ENCODE data around the gene KAZALD1.

DNA sequence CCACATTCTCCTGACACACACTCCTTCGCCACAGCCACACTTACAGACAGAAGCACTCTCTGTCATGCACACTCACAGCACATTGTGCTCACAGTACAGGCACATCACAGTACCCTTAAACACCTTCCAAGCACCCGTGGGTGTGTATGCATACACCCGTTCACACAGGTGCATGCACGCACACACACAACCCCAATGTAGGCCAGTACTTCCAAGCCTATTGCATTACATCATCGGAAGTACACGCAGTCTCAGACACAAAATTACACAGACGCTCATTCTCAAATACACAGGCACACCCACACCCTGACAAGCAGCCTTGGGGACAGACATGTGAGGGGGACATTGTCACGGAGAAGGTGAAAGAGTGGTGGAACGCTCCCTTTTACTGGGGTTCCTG, 11.1 kb downstream of the KAZALD1 start:
- TF ChIP-seq, protein P1, sequence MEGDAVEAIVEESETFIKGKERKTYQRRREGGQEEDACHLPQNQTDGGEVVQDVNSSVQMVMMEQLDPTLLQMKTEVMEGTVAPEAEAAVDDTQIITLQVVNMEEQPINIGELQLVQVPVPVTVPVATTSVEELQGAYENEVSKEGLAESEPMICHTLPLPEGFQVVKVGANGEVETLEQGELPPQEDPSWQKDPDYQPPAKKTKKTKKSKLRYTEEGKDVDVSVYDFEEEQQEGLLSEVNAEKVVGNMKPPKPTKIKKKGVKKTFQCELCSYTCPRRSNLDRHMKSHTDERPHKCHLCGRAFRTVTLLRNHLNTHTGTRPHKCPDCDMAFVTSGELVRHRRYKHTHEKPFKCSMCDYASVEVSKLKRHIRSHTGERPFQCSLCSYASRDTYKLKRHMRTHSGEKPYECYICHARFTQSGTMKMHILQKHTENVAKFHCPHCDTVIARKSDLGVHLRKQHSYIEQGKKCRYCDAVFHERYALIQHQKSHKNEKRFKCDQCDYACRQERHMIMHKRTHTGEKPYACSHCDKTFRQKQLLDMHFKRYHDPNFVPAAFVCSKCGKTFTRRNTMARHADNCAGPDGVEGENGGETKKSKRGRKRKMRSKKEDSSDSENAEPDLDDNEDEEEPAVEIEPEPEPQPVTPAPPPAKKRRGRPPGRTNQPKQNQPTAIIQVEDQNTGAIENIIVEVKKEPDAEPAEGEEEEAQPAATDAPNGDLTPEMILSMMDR (IDR thresholded peaks at IDR 0.05): no peak
- TF ChIP-seq YY1 (IDR thresholded peaks at IDR 0.05; ENCODE audit: low read depth) (no peak), RFX5 (IDR thresholded peaks at IDR 0.05; ENCODE audit: low read length) (no peak), JUND (IDR thresholded peaks at IDR 0.05) (no peak), EP300 (IDR thresholded peaks at IDR 0.05; ENCODE audit: borderline replicate concordance in 1 of 2, low read depth in 1 of 2, low read length in 1 of 2) (no peak), RXRA (IDR thresholded peaks at IDR 0.05; ENCODE audit: borderline replicate concordance, low read depth) (no peak), TCF12 (IDR thresholded peaks at IDR 0.05) (no peak), NFIC (IDR thresholded peaks at IDR 0.05; ENCODE audit: borderline replicate concordance) (no peak), EZH2phosphoT487 (IDR thresholded peaks at IDR 0.05; ENCODE audit: borderline replicate concordance, low read depth) (no peak), SIN3A (IDR thresholded peaks at IDR 0.05; ENCODE audit: borderline replicate concordance, low read depth, low read length) (no peak), GABPA (IDR thresholded peaks at IDR 0.05; ENCODE audit: low read depth) (no peak)
- TF ChIP-seq, protein P2, sequence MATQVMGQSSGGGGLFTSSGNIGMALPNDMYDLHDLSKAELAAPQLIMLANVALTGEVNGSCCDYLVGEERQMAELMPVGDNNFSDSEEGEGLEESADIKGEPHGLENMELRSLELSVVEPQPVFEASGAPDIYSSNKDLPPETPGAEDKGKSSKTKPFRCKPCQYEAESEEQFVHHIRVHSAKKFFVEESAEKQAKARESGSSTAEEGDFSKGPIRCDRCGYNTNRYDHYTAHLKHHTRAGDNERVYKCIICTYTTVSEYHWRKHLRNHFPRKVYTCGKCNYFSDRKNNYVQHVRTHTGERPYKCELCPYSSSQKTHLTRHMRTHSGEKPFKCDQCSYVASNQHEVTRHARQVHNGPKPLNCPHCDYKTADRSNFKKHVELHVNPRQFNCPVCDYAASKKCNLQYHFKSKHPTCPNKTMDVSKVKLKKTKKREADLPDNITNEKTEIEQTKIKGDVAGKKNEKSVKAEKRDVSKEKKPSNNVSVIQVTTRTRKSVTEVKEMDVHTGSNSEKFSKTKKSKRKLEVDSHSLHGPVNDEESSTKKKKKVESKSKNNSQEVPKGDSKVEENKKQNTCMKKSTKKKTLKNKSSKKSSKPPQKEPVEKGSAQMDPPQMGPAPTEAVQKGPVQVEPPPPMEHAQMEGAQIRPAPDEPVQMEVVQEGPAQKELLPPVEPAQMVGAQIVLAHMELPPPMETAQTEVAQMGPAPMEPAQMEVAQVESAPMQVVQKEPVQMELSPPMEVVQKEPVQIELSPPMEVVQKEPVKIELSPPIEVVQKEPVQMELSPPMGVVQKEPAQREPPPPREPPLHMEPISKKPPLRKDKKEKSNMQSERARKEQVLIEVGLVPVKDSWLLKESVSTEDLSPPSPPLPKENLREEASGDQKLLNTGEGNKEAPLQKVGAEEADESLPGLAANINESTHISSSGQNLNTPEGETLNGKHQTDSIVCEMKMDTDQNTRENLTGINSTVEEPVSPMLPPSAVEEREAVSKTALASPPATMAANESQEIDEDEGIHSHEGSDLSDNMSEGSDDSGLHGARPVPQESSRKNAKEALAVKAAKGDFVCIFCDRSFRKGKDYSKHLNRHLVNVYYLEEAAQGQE (IDR thresholded peaks at IDR 0.05; ENCODE audit: low read depth, low read length): no peak
- TF ChIP-seq, protein P3, sequence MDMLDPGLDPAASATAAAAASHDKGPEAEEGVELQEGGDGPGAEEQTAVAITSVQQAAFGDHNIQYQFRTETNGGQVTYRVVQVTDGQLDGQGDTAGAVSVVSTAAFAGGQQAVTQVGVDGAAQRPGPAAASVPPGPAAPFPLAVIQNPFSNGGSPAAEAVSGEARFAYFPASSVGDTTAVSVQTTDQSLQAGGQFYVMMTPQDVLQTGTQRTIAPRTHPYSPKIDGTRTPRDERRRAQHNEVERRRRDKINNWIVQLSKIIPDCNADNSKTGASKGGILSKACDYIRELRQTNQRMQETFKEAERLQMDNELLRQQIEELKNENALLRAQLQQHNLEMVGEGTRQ (IDR thresholded peaks at IDR 0.05; ENCODE audit: borderline replicate concordance, low read depth, low read length): no peak
- TF ChIP-seq, protein P4, sequence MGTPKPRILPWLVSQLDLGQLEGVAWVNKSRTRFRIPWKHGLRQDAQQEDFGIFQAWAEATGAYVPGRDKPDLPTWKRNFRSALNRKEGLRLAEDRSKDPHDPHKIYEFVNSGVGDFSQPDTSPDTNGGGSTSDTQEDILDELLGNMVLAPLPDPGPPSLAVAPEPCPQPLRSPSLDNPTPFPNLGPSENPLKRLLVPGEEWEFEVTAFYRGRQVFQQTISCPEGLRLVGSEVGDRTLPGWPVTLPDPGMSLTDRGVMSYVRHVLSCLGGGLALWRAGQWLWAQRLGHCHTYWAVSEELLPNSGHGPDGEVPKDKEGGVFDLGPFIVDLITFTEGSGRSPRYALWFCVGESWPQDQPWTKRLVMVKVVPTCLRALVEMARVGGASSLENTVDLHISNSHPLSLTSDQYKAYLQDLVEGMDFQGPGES (IDR thresholded peaks at IDR 0.05; ENCODE audit: low read depth, low read length): no peak

Data from SK-N-SH (cell line).